Kidney epithelial cell (primary cell): ENCODE data around the gene ZPR1. TPM values are rescaled to one million over a fixed set of nuclear protein-coding genes. Genes with fewer than 3 reads are reported as not detected.

Experiments
- DNase-seq: peaks from one replicate; pipeline ENCODE4 v3.0.0-alpha.2; 2010; ENCODE audit warnings: low read depth
- H3K27me3 ChIP-seq: 2 replicates; pipeline ENCODE4 v1.6.0; 2011; ENCODE audit warnings: low read length; ENCODE audit not compliant: control insufficient read depth, insufficient read depth
- H3K36me3 ChIP-seq: 2 replicates; pipeline ENCODE4 v1.5.1; 2011; ENCODE audit warnings: low read length; ENCODE audit not compliant: control insufficient read depth, insufficient read depth
- H3K4me3 ChIP-seq: 2 replicates; pipeline ENCODE4 v1.5.1; 2011; ENCODE audit warnings: low read depth, mild to moderate bottlenecking, control low read depth, low read length
- CTCF ChIP-seq: IDR thresholded peaks from 2 replicates; pipeline ENCODE4 v1.5.1; 2011; ENCODE audit warnings: mild to moderate bottlenecking, moderate library complexity, low read length, control low read depth, inconsistent platforms; ENCODE audit not compliant: insufficient read depth, poor library complexity, severe bottlenecking
- total RNA-seq: library from RNA; depleted of rRNA; stranded (reverse); fragments of >200 nt; gene quantifications from 2 replicates; pipeline ENCODE4 v1.2.3, GENCODE V29; 2015

The ZPR1 gene
- total RNA-seq, 1 donor from 2014 or later, result 82.1 TPM

GRCh38 chr11:116740741-116741140 is 47.1 kb downstream of the ZPR1 start:
- no peak for DNase-seq
- no peaks in the 10 kb centered on the region for H3K27me3 ChIP-seq
- no peak overlapping the region for H3K4me3 ChIP-seq
- TF ChIP-seq CTCF, result no peak
- no peaks in the 10 kb centered on the region for H3K36me3 ChIP-seq

- DNase-seq, result no peak
- Histone ChIP-seq H3K4me3 (no peak overlapping the region), H3K27me3 (no peaks in the 10 kb centered on the region), H3K36me3 (no peaks in the 10 kb centered on the region)
- TF ChIP-seq CTCF, result no peak
Observed at GRCh38 chr11:116738975-116739374, 48.8 kb downstream of the ZPR1 start.

GRCh38 chr11:116736763-116737162 is 51.1 kb downstream of the ZPR1 start:
- TF ChIP-seq CTCF, result no peak
- DNase-seq, result no peak
- H3K36me3 ChIP-seq, result no peaks in the 10 kb centered on the region
- H3K4me3 ChIP-seq, result no peak overlapping the region
- peaks cover 7% of the 10 kb centered on the region for H3K27me3 ChIP-seq

GRCh38 chr11:116733969-116734508 is 53.8 kb downstream of the ZPR1 start:
- DNase-seq, result no peak
- Histone ChIP-seq H3K27me3 (peaks cover 18% of the 10 kb centered on the region), H3K4me3 (no peak overlapping the region), H3K36me3 (no peaks in the 10 kb centered on the region)
- TF ChIP-seq CTCF, result no peak

GRCh38 chr11:116733043-116733755 is 54.6 kb downstream of the ZPR1 start:
- H3K36me3 ChIP-seq, result no peaks in the 10 kb centered on the region
- no peak for DNase-seq
- no peak for TF ChIP-seq CTCF
- peaks cover 22% of the 10 kb centered on the region for H3K27me3 ChIP-seq
- H3K4me3 ChIP-seq, result no peak overlapping the region
